ENCODE data around the gene DNAJB1.

DNA sequence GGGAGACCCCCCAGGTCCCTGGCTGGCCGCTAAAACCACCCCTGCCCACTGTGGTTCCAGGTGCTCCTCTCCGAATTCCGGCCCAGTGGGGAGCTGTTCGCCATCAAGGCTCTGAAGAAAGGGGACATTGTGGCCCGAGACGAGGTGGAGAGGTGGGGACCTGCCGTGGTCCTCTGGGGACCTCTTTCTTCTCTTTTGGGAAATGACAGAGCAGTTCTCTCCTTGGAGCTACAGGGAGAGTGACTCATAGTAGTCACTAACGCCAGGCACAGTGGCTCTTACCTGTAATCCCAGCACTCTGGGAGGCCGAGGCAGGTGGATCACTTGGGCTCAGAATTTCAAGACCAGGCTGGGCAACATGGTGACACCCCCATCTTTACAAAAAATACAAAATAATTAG lies 50.4 kb downstream of the DNAJB1 start:
- TF ChIP-seq, protein P1, sequence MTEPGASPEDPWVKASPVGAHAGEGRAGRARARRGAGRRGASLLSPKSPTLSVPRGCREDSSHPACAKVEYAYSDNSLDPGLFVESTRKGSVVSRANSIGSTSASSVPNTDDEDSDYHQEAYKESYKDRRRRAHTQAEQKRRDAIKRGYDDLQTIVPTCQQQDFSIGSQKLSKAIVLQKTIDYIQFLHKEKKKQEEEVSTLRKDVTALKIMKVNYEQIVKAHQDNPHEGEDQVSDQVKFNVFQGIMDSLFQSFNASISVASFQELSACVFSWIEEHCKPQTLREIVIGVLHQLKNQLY (CRISPR knock-in tag; IDR thresholded peaks at IDR 0.05) = no peak
- TF ChIP-seq ZNF423 (CRISPR knock-in tag; IDR thresholded peaks at IDR 0.05) = no peak

Data from WTC11 (cell line).